GM12891 (cell line): ENCODE data around the gene CABP2.

ENCODE experiments used
- POLR2A ChIP-seq: IDR thresholded peaks from 2 replicates; pipeline ENCODE4 v1.6.1; 2011; ENCODE audit warnings: low read depth, low read length, control low read depth
- POU2F2 ChIP-seq: IDR thresholded peaks from 2 replicates; pipeline ENCODE4 v1.6.1; 2011; ENCODE audit warnings: low read depth, mild to moderate bottlenecking, control low read depth, low read length, moderate library complexity

DNA sequence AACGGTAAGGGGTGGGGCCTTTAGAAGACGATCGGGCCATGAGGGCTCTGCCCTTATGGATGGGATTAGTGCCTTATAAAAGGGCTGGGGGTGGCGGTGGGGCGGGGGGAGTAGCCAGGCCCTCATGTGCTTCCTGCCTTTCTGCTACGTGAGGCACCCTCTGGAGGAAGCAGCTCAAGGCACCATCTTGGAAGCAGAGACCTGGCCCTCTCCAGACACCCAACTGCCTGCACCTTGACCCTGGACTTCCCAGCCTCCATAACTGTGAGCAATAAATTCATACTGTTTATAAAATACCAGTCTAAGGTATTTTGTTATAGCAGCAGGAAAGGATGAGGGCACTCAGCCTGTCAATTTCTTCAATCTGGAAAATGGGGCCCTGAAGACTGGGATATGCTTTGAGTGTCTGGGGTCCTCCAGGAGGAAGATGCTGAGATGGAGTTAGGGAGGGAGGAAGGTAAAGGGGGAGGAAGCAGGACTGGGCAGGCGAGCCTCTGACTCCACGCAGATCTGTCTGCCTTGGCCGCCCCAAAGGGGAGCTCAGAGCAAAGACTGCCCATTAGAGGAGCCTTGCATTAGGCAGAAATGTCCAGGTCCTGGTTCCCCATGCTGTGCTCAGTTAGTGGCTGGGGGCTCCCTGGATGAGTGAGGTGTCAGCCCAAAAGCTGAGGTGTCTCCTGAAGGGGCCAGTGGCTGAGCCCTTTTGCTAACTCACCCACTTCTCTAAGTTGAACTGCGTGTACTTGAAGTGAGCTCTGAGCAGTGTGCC is 5.3 kb downstream of the CABP2 start:
- TF ChIP-seq POLR2A, result no peak
- no peak for TF ChIP-seq POU2F2
